Stimulated activated effector memory CD8-positive, alpha-beta T cell treated with anti-CD3 and anti-CD28 coated beads, Interleukin-12 subunit alpha, Interleukin-12 subunit beta, amount 100 ng/mL, for 72 hours (primary cell): ENCODE measurements around the gene PREX1.
"Not testable (repeated sequence)": the region's sequence is repeated elsewhere in the genome, so short reads cannot be mapped to it uniquely, and the experiment has no call there.

Source experiments
- ATAC-seq: fragments of 150-1000 bp; cut with Tn5 transposase; 2 replicates; pipeline ENCODE4 v1.10.0; 2021
- DNase-seq, 2 donors: peaks; one replicate each; pipeline ENCODE4 v3.0.0; 2021 to 2022; ENCODE audit warnings: low spot score in 2 of 2
- H3K27ac Mint-ChIP-seq: one replicate; pipeline ENCODE4 v1.8.0; 2022; ENCODE audit warnings: mild to moderate bottlenecking, mixed read lengths
- H3K36me3 Mint-ChIP-seq: one replicate; pipeline ENCODE4 v1.8.0; 2022; ENCODE audit warnings: mild to moderate bottlenecking, mixed read lengths
- H3K4me1 Mint-ChIP-seq: one replicate; pipeline ENCODE4 v1.8.0; 2022; ENCODE audit warnings: mixed read lengths
- H3K4me3 Mint-ChIP-seq: one replicate; pipeline ENCODE4 v1.8.0; 2022; ENCODE audit warnings: mild to moderate bottlenecking, mixed read lengths
- H3K9me3 Mint-ChIP-seq: one replicate; pipeline ENCODE4 v1.8.0; 2022; ENCODE audit warnings: mixed read lengths

PREX1 gene, protein sequence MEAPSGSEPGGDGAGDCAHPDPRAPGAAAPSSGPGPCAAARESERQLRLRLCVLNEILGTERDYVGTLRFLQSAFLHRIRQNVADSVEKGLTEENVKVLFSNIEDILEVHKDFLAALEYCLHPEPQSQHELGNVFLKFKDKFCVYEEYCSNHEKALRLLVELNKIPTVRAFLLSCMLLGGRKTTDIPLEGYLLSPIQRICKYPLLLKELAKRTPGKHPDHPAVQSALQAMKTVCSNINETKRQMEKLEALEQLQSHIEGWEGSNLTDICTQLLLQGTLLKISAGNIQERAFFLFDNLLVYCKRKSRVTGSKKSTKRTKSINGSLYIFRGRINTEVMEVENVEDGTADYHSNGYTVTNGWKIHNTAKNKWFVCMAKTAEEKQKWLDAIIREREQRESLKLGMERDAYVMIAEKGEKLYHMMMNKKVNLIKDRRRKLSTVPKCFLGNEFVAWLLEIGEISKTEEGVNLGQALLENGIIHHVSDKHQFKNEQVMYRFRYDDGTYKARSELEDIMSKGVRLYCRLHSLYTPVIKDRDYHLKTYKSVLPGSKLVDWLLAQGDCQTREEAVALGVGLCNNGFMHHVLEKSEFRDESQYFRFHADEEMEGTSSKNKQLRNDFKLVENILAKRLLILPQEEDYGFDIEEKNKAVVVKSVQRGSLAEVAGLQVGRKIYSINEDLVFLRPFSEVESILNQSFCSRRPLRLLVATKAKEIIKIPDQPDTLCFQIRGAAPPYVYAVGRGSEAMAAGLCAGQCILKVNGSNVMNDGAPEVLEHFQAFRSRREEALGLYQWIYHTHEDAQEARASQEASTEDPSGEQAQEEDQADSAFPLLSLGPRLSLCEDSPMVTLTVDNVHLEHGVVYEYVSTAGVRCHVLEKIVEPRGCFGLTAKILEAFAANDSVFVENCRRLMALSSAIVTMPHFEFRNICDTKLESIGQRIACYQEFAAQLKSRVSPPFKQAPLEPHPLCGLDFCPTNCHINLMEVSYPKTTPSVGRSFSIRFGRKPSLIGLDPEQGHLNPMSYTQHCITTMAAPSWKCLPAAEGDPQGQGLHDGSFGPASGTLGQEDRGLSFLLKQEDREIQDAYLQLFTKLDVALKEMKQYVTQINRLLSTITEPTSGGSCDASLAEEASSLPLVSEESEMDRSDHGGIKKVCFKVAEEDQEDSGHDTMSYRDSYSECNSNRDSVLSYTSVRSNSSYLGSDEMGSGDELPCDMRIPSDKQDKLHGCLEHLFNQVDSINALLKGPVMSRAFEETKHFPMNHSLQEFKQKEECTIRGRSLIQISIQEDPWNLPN (N-terminal part only)

DNA sequence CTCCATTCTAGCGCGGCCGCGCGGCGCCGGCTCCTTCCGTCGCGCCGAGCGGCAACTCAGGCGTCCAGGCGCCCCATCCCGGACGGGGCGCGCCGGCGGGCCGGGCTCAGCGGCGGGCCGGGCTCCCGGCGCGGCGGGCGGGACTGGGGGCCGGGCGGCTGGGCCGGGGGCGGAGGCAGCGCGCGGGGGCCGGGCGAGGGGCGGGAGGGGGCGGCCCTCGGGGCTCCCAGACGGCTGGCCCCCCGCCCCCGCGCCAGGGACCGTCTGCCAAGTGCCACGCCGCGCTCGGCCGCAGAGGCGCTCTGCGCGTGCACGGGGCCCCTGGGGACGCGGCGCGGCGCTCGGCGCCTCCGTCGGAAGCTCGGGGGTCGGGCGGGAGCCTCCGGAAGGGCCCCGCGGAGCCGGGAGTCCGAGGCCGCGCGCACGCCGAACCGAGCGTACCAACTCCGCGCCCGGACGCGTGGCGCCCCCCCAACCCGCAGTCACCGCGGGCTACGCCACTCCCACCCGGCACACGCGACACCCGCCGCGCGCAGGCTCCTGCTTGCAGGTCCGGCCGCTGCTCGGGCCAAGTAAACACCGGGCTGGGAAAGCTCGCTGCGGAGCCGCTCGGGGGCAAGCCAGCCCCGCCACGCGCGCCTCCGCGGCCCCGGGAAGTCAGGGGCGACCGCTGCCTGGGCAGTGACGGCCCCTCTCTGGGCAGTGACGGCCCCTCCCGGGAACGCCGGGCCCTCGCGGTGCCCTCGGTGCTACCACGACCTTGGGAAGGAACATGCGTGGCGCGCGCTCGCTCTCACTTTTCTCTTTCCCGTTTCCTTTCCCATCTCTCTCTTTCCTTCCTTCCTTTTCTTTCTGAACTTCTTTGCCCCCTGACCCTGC lies at the start of gene PREX1:
Gene PREX1 (minus strand): TSS at position 145 of the 879 bp plus-strand sequence. CDS start 139 bp downstream, at position 6.
- Mint-ChIP-seq H3K4me1 (peaks cover 38% of the 10 kb centered on the region), H3K4me3 (peak within 1 kb of the TSS; percentile 96), H3K27ac (peak within 1 kb of the TSS; percentile 92), H3K36me3 (peaks cover 34% of the 10 kb centered on the region), H3K9me3 (no peaks in the 10 kb centered on the region)
- DNase-seq, result peak; percentile 83 to 92
- ATAC-seq, result peak; percentile 61

DNA sequence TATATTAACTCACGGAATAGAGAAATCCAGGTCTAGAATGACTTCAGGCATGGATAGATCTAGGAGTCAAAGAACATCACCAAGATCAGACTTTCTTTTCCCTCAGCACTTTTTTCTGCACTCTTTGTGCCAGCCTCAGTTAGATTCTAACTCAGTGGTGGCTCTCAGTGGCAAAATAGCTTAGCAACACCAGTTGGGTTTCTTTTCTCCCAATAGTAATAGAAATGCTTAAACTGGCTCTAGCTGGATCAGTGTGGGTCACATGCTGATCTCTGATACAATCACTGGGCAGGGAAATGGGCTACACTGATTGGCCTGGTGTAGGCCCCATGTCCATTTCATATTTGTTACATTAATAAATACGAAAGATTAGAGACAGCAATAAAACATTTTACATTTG lies 49.5 kb upstream of the PREX1 start:
- Mint-ChIP-seq H3K36me3 (no peaks in the 10 kb centered on the region), H3K4me1 (peaks cover 28% of the 10 kb centered on the region), H3K4me3 (no peak overlapping the region), H3K9me3 (no peaks in the 10 kb centered on the region), H3K27ac (no peak overlapping the region)
- DNase-seq (no peak), ATAC-seq (peak; percentile 75)

DNA sequence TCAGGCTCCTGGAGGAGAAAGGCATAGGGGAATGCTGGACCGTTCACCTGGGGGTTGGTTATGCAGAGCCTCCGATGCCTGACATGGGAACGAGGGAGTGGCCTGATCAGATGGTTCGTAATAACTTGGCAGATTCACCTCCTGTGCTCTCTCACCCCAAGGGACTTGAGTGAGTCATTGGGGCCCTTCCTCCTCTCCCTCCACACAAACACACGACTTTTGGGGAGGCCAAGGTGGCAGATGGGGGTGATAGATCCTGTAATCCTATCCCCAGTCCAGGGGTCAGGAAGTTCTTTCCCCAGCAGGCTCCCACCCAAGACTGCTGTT lies 48.1 kb upstream of the PREX1 start:
- peak; percentile 49 for ATAC-seq
- no peak for DNase-seq
- H3K36me3 Mint-ChIP-seq, result no peaks in the 10 kb centered on the region

DNA sequence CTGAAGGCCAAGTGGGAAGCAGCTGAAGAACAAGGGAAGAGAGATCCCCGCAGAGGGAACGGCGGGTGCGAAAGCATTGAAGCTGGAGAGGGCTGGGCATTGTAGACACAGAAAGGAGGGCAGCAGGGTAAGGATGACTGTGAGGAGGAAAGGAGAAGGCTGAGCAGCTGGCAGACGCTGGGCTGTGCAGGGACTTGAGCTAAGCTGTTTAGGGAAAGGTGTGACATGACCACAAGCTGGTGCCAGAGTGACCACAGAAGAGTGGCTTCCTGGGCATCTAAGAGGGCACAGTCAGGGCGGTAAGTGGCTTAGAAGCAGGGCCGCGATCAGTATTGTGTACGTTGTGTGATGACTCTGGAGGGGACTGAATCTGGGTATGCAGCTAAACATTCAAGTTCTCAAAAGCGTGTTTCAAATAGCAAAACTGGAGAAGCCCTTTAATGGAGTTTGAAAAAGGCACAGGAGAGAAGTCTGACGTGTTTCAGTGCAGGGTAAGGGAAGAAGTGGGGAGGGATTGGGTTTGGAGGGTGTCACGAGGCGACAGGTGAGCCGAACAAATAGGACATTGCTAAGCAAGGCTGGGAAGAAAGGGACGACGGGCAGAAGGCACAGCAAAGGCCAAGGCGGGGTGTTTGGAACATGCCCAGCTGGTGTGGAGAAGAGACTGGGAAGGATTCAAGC lies 47.6 kb upstream of the PREX1 start:
- H3K4me3 Mint-ChIP-seq, result no peak overlapping the region

More for the DNA sequence above, 48.1 kb upstream of the PREX1 start:
- H3K9me3 Mint-ChIP-seq, result no peaks in the 10 kb centered on the region
- peak overlapping the region; percentile 33 for H3K27ac Mint-ChIP-seq
- peaks cover 28% of the 10 kb centered on the region for H3K4me1 Mint-ChIP-seq
- H3K4me3 Mint-ChIP-seq, result no peak overlapping the region

DNA sequence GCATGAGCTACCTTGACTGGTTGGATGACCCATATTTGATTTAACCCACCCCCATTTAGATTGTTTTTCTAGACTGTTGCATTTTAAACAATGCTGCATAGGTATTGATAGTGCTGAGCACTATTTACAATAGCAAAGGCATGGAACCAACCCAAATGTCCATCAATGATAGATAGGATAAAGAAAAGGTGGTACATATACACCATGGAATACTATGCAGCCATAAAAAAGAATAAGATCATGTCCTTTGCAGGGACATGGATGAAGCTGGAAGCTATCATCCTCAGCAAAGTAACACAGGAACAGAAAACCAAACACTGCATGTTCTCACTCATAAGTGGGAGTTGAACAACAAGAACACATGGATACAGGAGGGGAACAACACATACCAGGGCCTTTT lies 41.6 kb upstream of the PREX1 start:
- DNase-seq, H3K4me3 Mint-ChIP-seq, H3K36me3 Mint-ChIP-seq, H3K4me1 Mint-ChIP-seq, H3K9me3 Mint-ChIP-seq, H3K27ac Mint-ChIP-seq, ATAC-seq: not testable (repeated sequence)

More for the DNA sequence above, 47.6 kb upstream of the PREX1 start:
- DNase-seq, result no peak
- Mint-ChIP-seq H3K9me3 (no peaks in the 10 kb centered on the region), H3K27ac (peak overlapping the region; percentile 33), H3K4me1 (peaks cover 28% of the 10 kb centered on the region), H3K36me3 (no peaks in the 10 kb centered on the region)
- no peak for ATAC-seq

DNA sequence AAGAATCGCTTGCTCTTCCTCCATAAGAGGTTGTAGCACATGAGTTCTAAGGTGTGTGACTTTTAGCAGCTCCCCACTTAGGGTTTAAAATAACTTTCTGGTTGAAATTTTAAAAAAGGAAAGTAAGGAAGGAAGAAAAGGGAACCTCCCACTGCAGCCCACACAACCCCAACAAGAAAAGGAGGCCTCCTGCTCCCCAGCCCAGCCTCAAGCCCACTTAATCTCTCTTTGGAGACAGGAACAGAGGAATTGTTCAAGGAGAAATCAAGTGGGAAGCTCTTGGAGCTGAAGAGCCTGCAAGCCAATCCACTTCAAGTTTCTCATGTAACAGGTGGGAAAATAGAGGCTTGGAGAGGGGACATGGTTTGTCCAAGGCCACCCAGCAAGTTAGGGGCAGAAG lies 39.1 kb upstream of the PREX1 start:
- Mint-ChIP-seq H3K9me3 (no peaks in the 10 kb centered on the region), H3K4me3 (no peak overlapping the region), H3K36me3 (no peaks in the 10 kb centered on the region), H3K4me1 (peaks cover 5% of the 10 kb centered on the region), H3K27ac (peak overlapping the region; percentile 60)
- DNase-seq (no peak), ATAC-seq (no peak)

DNA sequence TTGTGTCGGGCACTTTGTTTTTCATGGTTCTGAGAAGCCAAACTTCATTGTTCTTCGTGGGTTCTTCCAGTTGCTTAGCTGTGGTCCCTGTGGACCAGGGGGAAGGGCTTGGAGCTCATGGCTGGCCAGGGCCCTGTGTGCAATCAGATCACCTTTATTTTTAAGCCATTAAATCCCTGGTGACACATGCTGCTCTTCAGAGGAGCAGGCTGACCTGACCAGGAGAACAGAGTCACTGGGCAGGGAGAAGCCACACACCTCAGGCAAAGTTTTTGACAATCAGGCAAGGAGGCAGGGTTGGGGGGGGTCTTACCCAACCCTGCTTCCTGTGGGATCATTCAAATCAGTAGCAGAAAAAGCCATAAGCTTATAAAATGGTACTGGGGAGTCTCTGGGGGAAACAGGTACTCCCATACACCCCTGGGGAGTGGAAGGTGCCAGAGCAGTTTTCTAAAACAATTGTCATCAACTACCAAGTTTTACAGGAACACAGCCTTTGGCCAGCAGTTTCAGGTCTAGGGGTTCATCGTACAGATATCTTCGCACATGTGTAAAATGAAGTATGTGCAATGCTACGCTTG lies 37.0 kb upstream of the PREX1 start:
- no peak overlapping the region for H3K4me3 Mint-ChIP-seq
- H3K36me3 Mint-ChIP-seq, result no peaks in the 10 kb centered on the region
- ATAC-seq, result no peak
- H3K4me1 Mint-ChIP-seq, result peaks cover 12% of the 10 kb centered on the region
- no peak overlapping the region for H3K27ac Mint-ChIP-seq
- H3K9me3 Mint-ChIP-seq, result no peaks in the 10 kb centered on the region
- DNase-seq, result no peak

DNA sequence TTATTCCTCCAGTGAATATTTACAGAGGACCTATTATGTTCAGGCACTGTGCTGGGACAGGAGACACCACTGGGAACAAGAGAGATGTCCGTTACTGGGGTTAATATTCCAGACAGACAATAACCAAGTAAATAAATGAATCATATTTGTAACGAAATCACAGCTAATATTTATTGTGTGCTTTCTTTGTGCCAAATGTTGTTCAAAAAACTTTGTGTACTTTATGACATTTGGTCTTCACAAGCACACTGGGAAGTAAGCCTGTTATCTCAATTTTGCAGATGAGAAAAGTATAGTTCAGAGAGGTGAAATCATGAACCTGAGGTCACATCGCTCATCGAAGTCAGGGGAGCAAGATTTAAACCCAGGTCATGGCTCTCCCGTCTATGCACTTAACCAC lies 36.5 kb upstream of the PREX1 start:
- no peak for ATAC-seq
- H3K36me3 Mint-ChIP-seq, result no peaks in the 10 kb centered on the region
- no peak overlapping the region for H3K27ac Mint-ChIP-seq

DNA sequence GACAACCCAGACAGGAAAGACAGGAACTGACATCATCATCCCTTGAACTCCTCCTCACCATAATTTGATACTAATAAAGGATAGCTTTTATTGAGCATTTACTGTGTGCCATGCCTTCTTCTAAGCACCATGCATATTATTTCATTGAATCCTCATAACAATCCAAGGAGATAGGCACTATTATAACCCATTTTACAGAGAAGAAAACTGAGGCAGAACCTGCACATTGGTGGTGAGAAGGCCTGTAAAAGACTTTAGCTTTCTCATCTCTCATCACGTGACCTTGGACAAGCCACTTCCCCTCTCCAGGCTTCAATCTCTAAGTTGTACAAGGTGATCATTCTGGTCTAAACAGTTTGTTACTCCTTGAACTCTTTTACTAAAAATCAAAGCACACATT lies 34.5 kb upstream of the PREX1 start:
- ATAC-seq (no peak), DNase-seq (no peak)
- H3K9me3 Mint-ChIP-seq, result no peaks in the 10 kb centered on the region
- peaks cover 12% of the 10 kb centered on the region for H3K4me1 Mint-ChIP-seq
- H3K27ac Mint-ChIP-seq, result no peak overlapping the region
- H3K36me3 Mint-ChIP-seq, result no peaks in the 10 kb centered on the region
- H3K4me3 Mint-ChIP-seq, result no peak overlapping the region

More for the DNA sequence above, 36.5 kb upstream of the PREX1 start:
- Mint-ChIP-seq H3K4me1 (peaks cover 12% of the 10 kb centered on the region), H3K9me3 (no peaks in the 10 kb centered on the region), H3K4me3 (no peak overlapping the region)
- DNase-seq, result no peak

DNA sequence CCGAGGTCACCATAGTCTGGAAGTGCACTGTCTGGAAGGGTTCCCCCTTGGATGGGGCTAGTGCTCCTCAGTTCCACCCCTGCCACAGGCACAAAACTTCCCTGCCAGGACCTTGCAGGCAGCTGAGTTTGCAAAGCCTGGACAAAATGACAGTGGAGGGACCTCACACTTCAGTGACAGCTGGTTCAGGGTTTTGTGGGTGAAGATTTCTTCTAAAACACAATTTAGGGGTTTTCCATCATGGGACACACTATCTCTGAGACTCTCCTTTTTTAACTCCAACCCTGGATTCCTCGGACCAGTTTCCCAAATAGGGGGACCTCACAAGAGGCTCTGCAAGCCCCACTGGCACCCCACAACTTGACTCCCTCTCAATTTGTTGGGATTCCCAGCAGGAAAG lies 33.6 kb upstream of the PREX1 start:
- H3K27ac Mint-ChIP-seq, result no peak overlapping the region
- H3K9me3 Mint-ChIP-seq, result no peaks in the 10 kb centered on the region
- no peak for ATAC-seq
- peaks cover 12% of the 10 kb centered on the region for H3K4me1 Mint-ChIP-seq
- no peak for DNase-seq
- no peaks in the 10 kb centered on the region for H3K36me3 Mint-ChIP-seq
- no peak overlapping the region for H3K4me3 Mint-ChIP-seq

DNA sequence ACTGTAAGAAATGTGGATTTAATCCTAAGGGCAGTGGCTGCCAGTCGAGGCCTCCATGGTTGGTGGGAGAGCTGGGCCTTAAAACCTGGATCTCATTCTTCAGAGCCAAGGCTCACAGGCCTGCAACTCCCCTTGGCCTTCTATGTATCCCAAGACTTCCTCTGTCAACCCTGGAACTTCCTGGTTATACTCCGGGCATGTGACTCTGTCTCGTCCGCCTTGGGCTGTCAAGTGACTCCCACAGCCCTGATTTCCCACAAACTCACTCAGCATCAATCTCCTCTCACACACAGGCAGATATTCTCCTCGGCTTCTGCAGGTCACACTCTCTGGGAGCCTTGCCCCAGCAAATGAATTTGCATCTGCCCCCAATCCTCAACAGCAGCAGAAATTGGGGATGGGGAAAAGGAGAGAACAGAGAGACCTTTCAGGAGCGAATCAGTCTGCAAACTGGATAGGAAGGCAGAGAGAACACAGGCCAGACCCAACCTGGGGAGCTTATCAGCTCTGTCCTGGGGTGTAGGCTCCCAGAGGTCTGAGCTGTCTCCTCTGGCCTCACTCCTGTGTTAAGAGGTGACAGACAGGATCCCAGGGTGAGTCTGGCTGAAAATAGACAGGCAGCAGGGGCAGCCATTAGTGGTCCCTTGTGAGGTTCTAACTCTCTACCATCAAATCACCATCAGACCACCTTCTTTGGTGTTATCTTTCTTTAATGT lies 30.4 kb upstream of the PREX1 start:
- ATAC-seq, result no peak
- peaks cover 12% of the 10 kb centered on the region for H3K4me1 Mint-ChIP-seq
- H3K36me3 Mint-ChIP-seq, result no peaks in the 10 kb centered on the region
- H3K27ac Mint-ChIP-seq, result no peak overlapping the region
- no peak for DNase-seq
- peaks cover 1% of the 10 kb centered on the region for H3K9me3 Mint-ChIP-seq
- no peak overlapping the region for H3K4me3 Mint-ChIP-seq

DNA sequence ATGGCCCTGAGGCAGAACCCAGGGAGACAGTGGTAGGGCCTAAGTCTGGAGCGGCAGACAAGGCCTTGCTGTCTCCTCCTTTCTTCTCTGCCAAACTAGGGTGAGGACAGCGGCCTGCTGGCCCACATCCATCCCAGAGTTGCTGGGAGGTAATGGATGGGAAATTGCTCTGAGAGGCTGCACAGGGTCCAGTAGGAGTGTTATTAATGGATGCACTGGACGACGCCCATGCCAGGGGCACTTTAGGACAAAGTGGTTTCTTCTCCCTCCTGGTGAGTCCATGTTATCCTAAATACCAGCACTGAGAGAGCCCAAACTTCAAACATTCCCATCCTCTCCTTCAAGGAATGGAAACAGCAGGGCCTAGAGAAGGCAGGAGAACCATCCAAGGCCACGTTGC lies 28.3 kb upstream of the PREX1 start:
- H3K9me3 Mint-ChIP-seq, result peaks cover 6% of the 10 kb centered on the region
- H3K4me1 Mint-ChIP-seq, result no peaks in the 10 kb centered on the region
- H3K36me3 Mint-ChIP-seq, result no peaks in the 10 kb centered on the region
- H3K4me3 Mint-ChIP-seq, result no peak overlapping the region
- no peak for DNase-seq
- no peak overlapping the region for H3K27ac Mint-ChIP-seq
- no peak for ATAC-seq

DNA sequence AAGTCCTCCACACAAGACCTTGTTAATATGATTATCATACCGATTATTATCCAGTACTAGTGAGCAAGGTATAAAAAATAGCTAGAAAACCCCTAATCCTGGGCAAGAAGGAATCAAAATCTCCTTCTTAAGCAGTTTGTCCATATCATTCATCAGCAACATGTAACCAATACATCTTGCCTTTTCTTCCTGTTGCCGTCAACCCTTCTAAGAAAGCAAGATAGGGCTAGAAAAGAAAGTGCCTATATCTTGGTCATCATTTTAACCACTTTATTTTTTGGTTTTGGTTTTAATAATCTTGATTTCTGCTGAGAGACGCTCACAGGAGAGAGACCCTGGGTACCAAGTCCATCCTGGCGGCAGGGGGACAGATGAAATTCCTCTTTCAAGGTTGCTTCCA lies 27.2 kb upstream of the PREX1 start:
- Mint-ChIP-seq H3K27ac (no peak overlapping the region), H3K36me3 (no peaks in the 10 kb centered on the region), H3K4me3 (no peak overlapping the region), H3K9me3 (peaks cover 6% of the 10 kb centered on the region), H3K4me1 (no peaks in the 10 kb centered on the region)
- DNase-seq, result no peak
- ATAC-seq, result no peak
